Measurements from ENCODE around the gene CDKAL1.

GRCh38 chr6:21099338-21100314 lies 565.4 kb downstream of the CDKAL1 start:
- TF ChIP-seq, protein P1, sequence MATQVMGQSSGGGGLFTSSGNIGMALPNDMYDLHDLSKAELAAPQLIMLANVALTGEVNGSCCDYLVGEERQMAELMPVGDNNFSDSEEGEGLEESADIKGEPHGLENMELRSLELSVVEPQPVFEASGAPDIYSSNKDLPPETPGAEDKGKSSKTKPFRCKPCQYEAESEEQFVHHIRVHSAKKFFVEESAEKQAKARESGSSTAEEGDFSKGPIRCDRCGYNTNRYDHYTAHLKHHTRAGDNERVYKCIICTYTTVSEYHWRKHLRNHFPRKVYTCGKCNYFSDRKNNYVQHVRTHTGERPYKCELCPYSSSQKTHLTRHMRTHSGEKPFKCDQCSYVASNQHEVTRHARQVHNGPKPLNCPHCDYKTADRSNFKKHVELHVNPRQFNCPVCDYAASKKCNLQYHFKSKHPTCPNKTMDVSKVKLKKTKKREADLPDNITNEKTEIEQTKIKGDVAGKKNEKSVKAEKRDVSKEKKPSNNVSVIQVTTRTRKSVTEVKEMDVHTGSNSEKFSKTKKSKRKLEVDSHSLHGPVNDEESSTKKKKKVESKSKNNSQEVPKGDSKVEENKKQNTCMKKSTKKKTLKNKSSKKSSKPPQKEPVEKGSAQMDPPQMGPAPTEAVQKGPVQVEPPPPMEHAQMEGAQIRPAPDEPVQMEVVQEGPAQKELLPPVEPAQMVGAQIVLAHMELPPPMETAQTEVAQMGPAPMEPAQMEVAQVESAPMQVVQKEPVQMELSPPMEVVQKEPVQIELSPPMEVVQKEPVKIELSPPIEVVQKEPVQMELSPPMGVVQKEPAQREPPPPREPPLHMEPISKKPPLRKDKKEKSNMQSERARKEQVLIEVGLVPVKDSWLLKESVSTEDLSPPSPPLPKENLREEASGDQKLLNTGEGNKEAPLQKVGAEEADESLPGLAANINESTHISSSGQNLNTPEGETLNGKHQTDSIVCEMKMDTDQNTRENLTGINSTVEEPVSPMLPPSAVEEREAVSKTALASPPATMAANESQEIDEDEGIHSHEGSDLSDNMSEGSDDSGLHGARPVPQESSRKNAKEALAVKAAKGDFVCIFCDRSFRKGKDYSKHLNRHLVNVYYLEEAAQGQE (IDR thresholded peaks at IDR 0.05; ENCODE audit: insufficient read depth in 1 of 2, low read depth in 2 of 2, low read length in 2 of 2), result no peak
- no peak for TF ChIP-seq POLR2AphosphoS5 (IDR thresholded peaks at IDR 0.05; ENCODE audit: low read depth, low read length)
